Central memory CD8-positive, alpha-beta T cell (primary cell): Measurements from ENCODE around the gene PNISR.
"Not testable (repeated sequence)": the region's sequence is repeated elsewhere in the genome, so short reads cannot be mapped to it uniquely, and the experiment has no call there.

Source experiments
- ATAC-seq: fragments of 150-1000 bp; cut with Tn5 transposase; replicated peaks from 2 replicates; pipeline ENCODE4 v1.10.0; 2022; ENCODE audit warnings: mild to moderate bottlenecking, moderate FRiP score, moderate number of reproducible peaks; ENCODE audit not compliant: poor library complexity, severe bottlenecking; ENCODE audit errors: extremely low read depth
- DNase-seq, 2 donors: peaks; one replicate each; pipeline ENCODE4 v3.0.0; 2021; ENCODE audit warnings: low spot score in 2 of 2
- H3K27ac Mint-ChIP-seq: one replicate; pipeline ENCODE4 v1.8.0; 2022; ENCODE audit warnings: low read depth, mild to moderate bottlenecking, moderate library complexity, mixed read lengths
- H3K27me3 Mint-ChIP-seq: one replicate; pipeline ENCODE4 v1.8.0; 2022; ENCODE audit warnings: mixed read lengths
- H3K36me3 Mint-ChIP-seq: one replicate; pipeline ENCODE4 v1.8.0; 2022; ENCODE audit warnings: mild to moderate bottlenecking, moderate library complexity, mixed read lengths; ENCODE audit not compliant: insufficient read depth
- H3K4me1 Mint-ChIP-seq: one replicate; pipeline ENCODE4 v1.8.0; 2022; ENCODE audit warnings: mixed read lengths
- H3K4me3 Mint-ChIP-seq: one replicate; pipeline ENCODE4 v1.8.0; 2022; ENCODE audit warnings: mild to moderate bottlenecking, moderate library complexity, mixed read lengths
- H3K9me3 Mint-ChIP-seq: one replicate; pipeline ENCODE4 v1.8.0; 2022; ENCODE audit warnings: mixed read lengths

PNISR gene, protein sequence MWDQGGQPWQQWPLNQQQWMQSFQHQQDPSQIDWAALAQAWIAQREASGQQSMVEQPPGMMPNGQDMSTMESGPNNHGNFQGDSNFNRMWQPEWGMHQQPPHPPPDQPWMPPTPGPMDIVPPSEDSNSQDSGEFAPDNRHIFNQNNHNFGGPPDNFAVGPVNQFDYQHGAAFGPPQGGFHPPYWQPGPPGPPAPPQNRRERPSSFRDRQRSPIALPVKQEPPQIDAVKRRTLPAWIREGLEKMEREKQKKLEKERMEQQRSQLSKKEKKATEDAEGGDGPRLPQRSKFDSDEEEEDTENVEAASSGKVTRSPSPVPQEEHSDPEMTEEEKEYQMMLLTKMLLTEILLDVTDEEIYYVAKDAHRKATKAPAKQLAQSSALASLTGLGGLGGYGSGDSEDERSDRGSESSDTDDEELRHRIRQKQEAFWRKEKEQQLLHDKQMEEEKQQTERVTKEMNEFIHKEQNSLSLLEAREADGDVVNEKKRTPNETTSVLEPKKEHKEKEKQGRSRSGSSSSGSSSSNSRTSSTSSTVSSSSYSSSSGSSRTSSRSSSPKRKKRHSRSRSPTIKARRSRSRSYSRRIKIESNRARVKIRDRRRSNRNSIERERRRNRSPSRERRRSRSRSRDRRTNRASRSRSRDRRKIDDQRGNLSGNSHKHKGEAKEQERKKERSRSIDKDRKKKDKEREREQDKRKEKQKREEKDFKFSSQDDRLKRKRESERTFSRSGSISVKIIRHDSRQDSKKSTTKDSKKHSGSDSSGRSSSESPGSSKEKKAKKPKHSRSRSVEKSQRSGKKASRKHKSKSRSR

DNA sequence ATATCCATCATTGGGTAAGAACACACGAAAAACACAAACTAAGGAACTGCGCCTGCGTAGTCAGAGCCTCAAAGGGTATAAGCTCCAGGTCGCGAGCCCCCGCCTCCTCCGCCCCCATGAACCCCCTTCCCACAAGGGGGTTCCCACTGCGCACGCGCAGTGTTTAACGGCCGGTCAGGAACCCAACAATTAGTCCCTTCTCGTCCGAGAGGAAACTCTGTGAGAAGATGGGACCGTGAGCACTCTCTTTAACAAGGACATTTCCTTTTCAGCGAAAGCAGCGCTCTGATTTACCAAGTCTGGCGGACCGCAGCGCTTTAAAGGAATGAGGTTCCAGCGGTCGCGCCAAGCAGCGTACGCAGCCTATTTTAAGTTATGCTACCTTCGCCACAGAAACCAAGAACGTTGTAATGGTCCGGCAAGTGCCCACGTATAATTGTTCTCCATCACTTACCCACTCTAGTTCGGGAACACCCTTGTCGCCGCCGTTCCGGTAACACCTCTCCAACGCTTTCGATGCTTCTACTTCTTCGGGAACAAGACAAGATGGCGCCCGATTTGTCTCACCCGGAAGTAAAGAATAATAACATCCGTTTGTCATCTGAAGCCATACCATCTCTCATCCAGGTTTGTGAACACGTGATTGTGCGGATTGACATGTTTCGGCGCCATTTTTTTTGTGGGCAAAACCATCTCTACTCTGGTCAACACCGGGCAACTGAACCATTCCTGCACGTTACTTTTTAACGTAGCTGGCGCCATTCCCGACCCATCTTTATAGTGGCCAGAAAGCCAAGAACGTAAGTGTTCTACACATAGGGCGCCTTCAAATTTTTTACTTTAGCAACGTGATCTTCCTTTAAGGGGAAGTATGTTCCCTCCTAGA is at the start of gene PNISR:
TSS of gene PNISR (minus strand) at position 548 of the 886 bp plus-strand sequence. CDS start 10,649 bp downstream, outside the sequence.
- DNase-seq (peak; percentile 76 to 87), ATAC-seq (peak; percentile 93)
- peaks cover 67% of the 10 kb centered on the region for H3K4me1 Mint-ChIP-seq
- peak within 1 kb of the TSS; percentile 96 for H3K4me3 Mint-ChIP-seq
- H3K27ac Mint-ChIP-seq: peak within 1 kb of the TSS; percentile 97
- H3K9me3 Mint-ChIP-seq: no peaks in the 10 kb centered on the region
- peaks cover 33% of the 10 kb centered on the region for H3K36me3 Mint-ChIP-seq
- no peaks in the 10 kb centered on the region for H3K27me3 Mint-ChIP-seq

DNA sequence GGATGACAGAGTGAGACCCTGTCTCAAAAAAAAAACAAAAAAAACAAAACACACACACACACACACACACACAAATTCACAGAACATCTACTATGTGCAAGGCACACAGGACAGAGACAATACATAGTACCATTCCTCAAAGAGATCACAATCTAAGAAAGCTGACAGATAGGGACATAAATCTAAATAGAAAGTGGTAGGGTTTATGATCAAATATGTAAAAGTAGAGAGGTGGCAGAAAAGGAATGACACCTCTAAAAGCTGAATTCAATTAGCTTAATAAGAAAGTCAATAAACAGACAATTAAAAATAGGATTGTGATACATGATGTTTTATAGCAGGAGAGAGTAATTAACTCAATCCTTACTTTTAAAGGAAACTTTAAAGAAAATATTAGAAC is 48.6 kb upstream of the PNISR start:
- DNase-seq (no peak), ATAC-seq (no peak)
- H3K27me3 Mint-ChIP-seq: no peaks in the 10 kb centered on the region
- H3K9me3 Mint-ChIP-seq: no peaks in the 10 kb centered on the region
- no peak overlapping the region for H3K27ac Mint-ChIP-seq
- H3K36me3 Mint-ChIP-seq: peaks cover 1% of the 10 kb centered on the region
- no peak overlapping the region for H3K4me3 Mint-ChIP-seq
- peaks cover 3% of the 10 kb centered on the region for H3K4me1 Mint-ChIP-seq

DNA sequence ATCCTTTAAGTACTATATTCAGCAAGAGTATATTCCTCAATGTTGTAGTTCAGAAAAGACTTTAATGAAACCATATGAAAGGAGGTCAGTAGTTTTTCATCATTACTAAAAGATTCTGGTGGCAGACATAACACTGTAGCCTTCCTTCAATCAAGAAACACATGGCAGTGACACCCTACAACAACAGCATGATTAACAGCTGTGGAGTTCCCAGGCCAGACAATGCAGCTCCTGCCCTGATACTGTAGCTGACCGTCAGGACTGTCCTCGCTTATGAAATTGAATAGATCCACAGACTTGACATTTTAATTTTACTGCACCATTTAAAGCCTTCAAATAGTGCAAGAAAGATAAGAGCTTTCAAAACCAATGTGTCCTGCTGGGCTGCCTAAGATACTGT is 46.5 kb upstream of the PNISR start:
- no peaks in the 10 kb centered on the region for H3K27me3 Mint-ChIP-seq
- H3K9me3 Mint-ChIP-seq: no peaks in the 10 kb centered on the region
- no peak overlapping the region for H3K4me3 Mint-ChIP-seq
- DNase-seq (no peak), ATAC-seq (no peak)
- no peak overlapping the region for H3K27ac Mint-ChIP-seq
- peaks cover 1% of the 10 kb centered on the region for H3K36me3 Mint-ChIP-seq
- no peaks in the 10 kb centered on the region for H3K4me1 Mint-ChIP-seq

DNA sequence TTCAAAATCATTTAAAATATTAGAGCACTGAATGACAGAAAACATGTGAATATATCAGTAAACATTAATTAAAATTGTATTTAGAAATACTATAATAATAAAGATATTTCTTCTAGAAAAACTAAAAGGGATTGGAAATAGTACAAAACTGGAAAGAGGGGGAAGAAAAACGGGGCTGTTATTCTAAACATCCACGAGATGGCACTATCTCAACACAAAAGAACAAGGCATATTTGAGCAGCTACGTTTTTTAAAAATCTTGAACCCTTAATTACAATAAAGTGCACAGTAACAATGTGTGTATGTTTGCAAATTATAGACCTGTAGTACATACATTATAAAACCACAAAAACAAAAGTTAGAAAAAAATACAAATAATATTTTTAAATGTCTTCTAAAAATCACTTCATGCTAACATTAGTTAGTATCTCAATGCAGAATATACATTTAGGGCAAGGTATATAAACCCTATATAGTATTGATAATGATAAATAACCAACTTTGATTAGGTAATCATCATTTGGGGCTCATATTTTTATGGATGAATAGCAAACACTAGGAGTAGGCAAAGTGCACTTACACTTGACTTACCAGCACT is 42.5 kb upstream of the PNISR start:
- H3K36me3 Mint-ChIP-seq: peaks cover 7% of the 10 kb centered on the region
- DNase-seq (no peak), ATAC-seq (no peak)
- H3K27ac Mint-ChIP-seq: no peak overlapping the region
- H3K9me3 Mint-ChIP-seq: no peaks in the 10 kb centered on the region
- no peak overlapping the region for H3K4me3 Mint-ChIP-seq
- H3K27me3 Mint-ChIP-seq: no peaks in the 10 kb centered on the region
- no peaks in the 10 kb centered on the region for H3K4me1 Mint-ChIP-seq

DNA sequence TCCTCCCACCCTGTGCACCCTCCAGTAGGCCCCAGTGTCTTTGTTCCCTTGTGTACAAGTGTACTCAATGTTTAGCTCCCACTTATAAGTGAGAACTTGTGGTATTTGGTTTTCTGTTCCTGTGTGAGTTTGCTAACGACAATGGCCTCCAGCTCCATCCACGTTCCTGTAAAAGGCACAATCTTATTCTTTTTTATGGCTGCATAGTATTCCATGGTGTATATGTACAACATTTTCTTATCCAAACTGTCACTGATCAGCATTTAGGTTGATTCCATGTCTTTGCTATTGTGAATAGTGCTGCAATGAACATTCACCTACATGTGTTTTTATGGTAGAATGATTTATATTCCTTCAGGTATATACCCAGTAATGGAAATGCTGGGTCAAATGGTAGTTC is 34.0 kb upstream of the PNISR start:
- not testable (repeated sequence) for DNase-seq, H3K4me1 Mint-ChIP-seq, ATAC-seq, H3K9me3 Mint-ChIP-seq, H3K27me3 Mint-ChIP-seq, H3K36me3 Mint-ChIP-seq, H3K4me3 Mint-ChIP-seq, H3K27ac Mint-ChIP-seq

DNA sequence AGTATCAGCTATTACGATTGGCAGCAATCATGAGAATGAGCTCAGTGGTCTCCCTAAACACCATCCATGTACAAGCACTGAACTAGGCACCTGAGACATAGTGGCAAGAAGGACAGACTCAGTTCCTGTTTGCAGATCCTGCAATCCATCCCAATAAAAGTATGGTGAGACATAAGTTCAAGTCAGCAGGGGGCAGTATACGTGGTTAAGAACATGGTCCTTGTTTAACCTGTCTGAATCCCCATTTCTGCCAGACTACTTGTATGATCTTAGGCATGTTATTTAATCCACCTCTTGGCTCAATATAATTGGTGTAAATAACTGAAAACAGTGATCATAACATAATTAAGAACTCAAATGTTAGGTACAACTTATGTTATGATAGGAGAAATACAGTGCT is 33.2 kb upstream of the PNISR start:
- Mint-ChIP-seq H3K27ac (no peak overlapping the region), H3K9me3 (peaks cover 5% of the 10 kb centered on the region), H3K4me3 (no peak overlapping the region), H3K4me1 (no peaks in the 10 kb centered on the region), H3K27me3 (no peaks in the 10 kb centered on the region), H3K36me3 (peaks cover 5% of the 10 kb centered on the region)
- ATAC-seq (no peak), DNase-seq (no peak)

DNA sequence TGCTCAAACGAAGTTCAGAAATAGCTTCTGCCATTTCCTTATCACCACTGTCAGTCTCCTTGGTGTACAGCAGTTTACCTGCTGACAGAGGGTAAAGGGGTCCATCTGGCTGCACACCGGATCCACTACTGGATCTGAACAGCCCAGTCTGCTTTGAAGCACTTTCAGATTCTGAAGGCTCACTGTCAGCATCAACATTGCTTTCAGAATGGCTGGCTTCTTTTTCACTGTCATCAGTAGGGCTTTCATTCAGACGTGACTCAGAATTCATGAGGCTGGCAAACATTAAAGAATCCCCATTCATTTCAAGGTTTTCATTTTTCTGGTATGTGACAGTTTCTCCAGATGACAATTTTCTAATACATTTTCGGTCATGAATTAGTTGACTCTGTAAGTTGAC is 21.0 kb upstream of the PNISR start:
- no peak for ATAC-seq

DNA sequence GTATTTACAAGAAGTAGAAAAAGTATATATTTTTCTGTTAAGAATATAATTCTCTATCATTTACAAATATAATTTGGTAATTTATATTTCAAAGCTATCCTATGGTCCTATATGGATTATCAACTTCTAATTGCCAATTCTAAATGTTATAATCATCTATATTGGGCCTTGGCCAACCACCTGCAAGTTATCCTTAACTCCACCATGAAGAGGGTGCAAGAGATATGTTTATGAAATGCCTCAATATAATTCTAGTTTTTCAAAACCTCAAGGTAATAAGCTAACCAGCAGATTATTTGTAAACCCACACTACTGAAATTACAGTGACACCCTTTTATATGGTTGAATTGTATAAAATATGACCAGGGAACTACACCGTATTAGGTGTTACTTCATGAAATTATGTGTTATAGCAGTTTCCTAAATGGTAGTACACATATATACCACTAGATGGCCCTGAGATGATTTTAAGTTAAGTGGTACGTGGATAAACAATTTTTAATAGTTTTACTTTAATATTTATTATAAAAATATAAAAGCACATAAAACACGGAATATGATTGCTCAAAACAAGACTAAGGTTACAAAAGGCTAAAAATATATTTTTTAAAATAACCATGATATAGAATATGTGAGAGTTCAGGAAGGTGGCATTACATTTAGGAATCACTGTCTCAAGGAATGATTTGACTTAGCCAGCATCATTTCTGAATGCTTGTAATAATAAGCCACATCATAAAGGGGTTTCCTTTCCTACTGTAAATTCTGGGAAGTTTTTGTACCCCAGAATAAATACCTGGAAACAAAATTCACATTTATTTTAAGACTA is 9.8 kb upstream of the PNISR start:
- ATAC-seq (peak; percentile 65), DNase-seq (no peak)
- peaks cover 5% of the 10 kb centered on the region for H3K4me1 Mint-ChIP-seq
- no peak overlapping the region for H3K27ac Mint-ChIP-seq
- H3K4me3 Mint-ChIP-seq: no peak overlapping the region
- peaks cover 1% of the 10 kb centered on the region for H3K36me3 Mint-ChIP-seq
- no peaks in the 10 kb centered on the region for H3K9me3 Mint-ChIP-seq
- no peaks in the 10 kb centered on the region for H3K27me3 Mint-ChIP-seq

More for the DNA sequence above, 21.0 kb upstream of the PNISR start:
- Mint-ChIP-seq H3K4me3 (no peak overlapping the region), H3K4me1 (no peaks in the 10 kb centered on the region), H3K27ac (no peak overlapping the region), H3K36me3 (peaks cover 4% of the 10 kb centered on the region), H3K9me3 (peaks cover 16% of the 10 kb centered on the region), H3K27me3 (no peaks in the 10 kb centered on the region)
- no peak for DNase-seq

DNA sequence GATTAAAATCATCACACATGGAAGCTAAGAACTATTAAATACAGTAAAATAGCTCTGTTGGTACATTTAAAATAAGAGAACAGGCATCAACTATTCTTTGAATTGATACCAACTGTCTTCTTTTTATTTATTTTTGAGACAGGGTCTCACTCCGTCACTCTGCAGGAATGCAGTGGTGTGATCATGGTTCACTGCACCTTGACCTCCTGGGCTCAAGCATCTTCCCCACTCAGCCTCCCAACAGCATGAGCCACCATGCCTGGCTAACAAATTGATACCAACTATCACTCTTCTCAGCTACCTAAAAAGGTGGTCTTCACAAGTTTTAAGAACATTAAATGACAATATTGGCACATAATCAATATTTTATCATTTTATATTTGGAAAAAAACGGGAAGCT is 7.8 kb upstream of the PNISR start:
- Mint-ChIP-seq H3K4me3 (no peak overlapping the region), H3K27me3 (no peaks in the 10 kb centered on the region), H3K36me3 (peaks cover 1% of the 10 kb centered on the region), H3K4me1 (peaks cover 2% of the 10 kb centered on the region), H3K9me3 (no peaks in the 10 kb centered on the region), H3K27ac (no peak overlapping the region)
- DNase-seq: no peak
- ATAC-seq: no peak

DNA sequence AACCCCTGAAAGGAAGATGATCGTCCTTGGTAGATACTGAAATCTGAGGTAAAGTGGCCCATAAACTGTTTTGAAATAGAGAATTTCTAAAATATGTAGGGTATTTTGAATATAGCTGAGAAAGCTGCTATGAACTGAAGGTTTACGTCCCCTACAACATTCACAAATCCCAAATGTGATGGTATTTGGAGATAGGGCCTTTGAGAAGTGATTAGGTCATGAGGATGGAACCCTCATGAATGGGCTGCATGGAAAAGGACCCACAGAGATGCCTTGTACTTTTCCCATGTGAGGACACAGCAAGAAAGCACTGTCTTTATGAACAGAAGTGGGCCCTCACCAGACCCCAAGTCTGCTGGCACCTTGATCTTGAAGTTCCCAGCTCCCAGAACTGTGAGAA is 6.8 kb upstream of the PNISR start:
- no peak for DNase-seq
- Mint-ChIP-seq H3K9me3 (no peaks in the 10 kb centered on the region), H3K27me3 (no peaks in the 10 kb centered on the region), H3K36me3 (peaks cover 1% of the 10 kb centered on the region), H3K4me1 (peaks cover 11% of the 10 kb centered on the region), H3K4me3 (no peak overlapping the region), H3K27ac (no peak overlapping the region)
- no peak for ATAC-seq

DNA sequence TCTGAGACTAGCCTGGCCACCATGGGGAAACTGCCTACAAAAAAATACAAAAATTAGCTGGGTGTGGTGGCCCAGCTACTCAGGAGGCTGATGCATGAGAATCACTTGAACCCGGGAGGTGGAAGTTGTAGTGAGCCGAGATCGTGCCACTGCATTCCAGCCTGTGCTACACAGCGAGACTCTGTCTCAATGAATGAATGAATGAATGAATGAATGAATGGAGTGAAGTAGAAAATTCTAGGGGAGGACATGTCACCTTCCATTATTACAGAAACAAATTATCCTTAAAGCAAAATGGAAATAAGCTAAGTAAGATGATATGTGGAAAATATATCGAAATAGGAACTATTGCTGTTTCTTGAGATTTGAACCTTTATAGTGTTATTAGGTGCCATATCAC is 2.9 kb upstream of the PNISR start:
- H3K27ac Mint-ChIP-seq: no peak overlapping the region
- H3K36me3 Mint-ChIP-seq: peaks cover 18% of the 10 kb centered on the region
- peaks cover 43% of the 10 kb centered on the region for H3K4me1 Mint-ChIP-seq
- ATAC-seq (no peak), DNase-seq (no peak)
- H3K27me3 Mint-ChIP-seq: no peaks in the 10 kb centered on the region
- H3K4me3 Mint-ChIP-seq: no peak overlapping the region
- H3K9me3 Mint-ChIP-seq: no peaks in the 10 kb centered on the region
